HEK293T (cell line): ENCODE results near the gene SNED1.

Source experiments
- BHLHE40 ChIP-seq: fragments of 450-650 bp; IDR thresholded peaks from 2 replicates; pipeline ENCODE4 v1.6.1; 2016; ENCODE audit warnings: mild to moderate bottlenecking, moderate library complexity, borderline replicate concordance
- ELF4 ChIP-seq: fragments of 450-650 bp; IDR thresholded peaks from 2 replicates; pipeline ENCODE4 v1.6.1; 2017; ENCODE audit warnings: antibody characterized with exemption
- FOXA1 ChIP-seq: fragments of 450-650 bp; IDR thresholded peaks from 2 replicates; pipeline ENCODE4 v1.6.1; 2016; ENCODE audit warnings: mild to moderate bottlenecking
- FOXK2 ChIP-seq: fragments of 450-650 bp; IDR thresholded peaks from 2 replicates; pipeline ENCODE4 v1.6.1; 2016; ENCODE audit warnings: mild to moderate bottlenecking
- FOXM1 ChIP-seq: fragments of 450-650 bp; IDR thresholded peaks from 2 replicates; pipeline ENCODE4 v1.6.1; 2017; ENCODE audit warnings: mild to moderate bottlenecking, borderline replicate concordance
- HDGF ChIP-seq: fragments of 450-650 bp; IDR thresholded peaks from 2 replicates; pipeline ENCODE4 v1.6.1; 2017; ENCODE audit warnings: antibody characterized with exemption, borderline replicate concordance
- LEF1 ChIP-seq: fragments of 450-650 bp; IDR thresholded peaks from 2 replicates; pipeline ENCODE4 v1.6.1; 2017; ENCODE audit warnings: mild to moderate bottlenecking, borderline replicate concordance
- SP1 ChIP-seq: fragments of 450-650 bp; IDR thresholded peaks from 2 replicates; pipeline ENCODE4 v1.6.1; 2017
- SUZ12 ChIP-seq: fragments of 450-650 bp; IDR thresholded peaks from 2 replicates; pipeline ENCODE4 v1.6.1; 2016; ENCODE audit warnings: mild to moderate bottlenecking

GRCh38 chr2:241040081-241040803 lies 41.8 kb downstream of the SNED1 start:
- TF ChIP-seq HDGF: no peak
- no peak for TF ChIP-seq SP1
- no peak for TF ChIP-seq FOXM1
- no peak for TF ChIP-seq FOXA1
- TF ChIP-seq SUZ12: no peak
- TF ChIP-seq FOXK2: no peak
- no peak for TF ChIP-seq BHLHE40
- no peak for TF ChIP-seq LEF1
- no peak for TF ChIP-seq ELF4
